HG03159 (cell line): ENCODE measurements around the gene TPPP.
"Not testable (repeated sequence)": the region's sequence is repeated elsewhere in the genome, so short reads cannot be mapped to it uniquely, and the experiment has no call there.

Experiments used
- ATAC-seq: cut with Tn5 transposase; IDR thresholded peaks from one replicate; pipeline ENCODE4 v1.9.1; 2021; ENCODE audit warnings: mild to moderate bottlenecking, moderate library complexity; ENCODE audit not compliant: unreplicated experiment

Gene TPPP

GRCh38 chr5:628351-629205, 64.6 kb downstream of the TPPP start:
- not testable (repeated sequence) for ATAC-seq

GRCh38 chr5:627840-628239, 65.3 kb downstream of the TPPP start:
- ATAC-seq: no peak

GRCh38 chr5:626850-627249, 66.3 kb downstream of the TPPP start:
- no peak for ATAC-seq

- ATAC-seq: no peak
These were observed 67.6 kb downstream of the TPPP start for GRCh38 chr5:625516-625915.

GRCh38 chr5:624951-625230, 68.3 kb downstream of the TPPP start:
- no peak for ATAC-seq

GRCh38 chr5:624118-624950, 68.8 kb downstream of the TPPP start:
- ATAC-seq: no peak

GRCh38 chr5:623531-623930, 69.6 kb downstream of the TPPP start:
- no peak for ATAC-seq

GRCh38 chr5:622946-623522, 70.1 kb downstream of the TPPP start:
- no peak for ATAC-seq

- ATAC-seq: no peak
These were observed 70.8 kb downstream of the TPPP start for GRCh38 chr5:622359-622758.

- no peak for ATAC-seq
These were observed 71.8 kb downstream of the TPPP start for GRCh38 chr5:621341-621761.

GRCh38 chr5:620586-621180, 72.5 kb downstream of the TPPP start:
- no peak for ATAC-seq

- no peak for ATAC-seq
These were observed 73.0 kb downstream of the TPPP start for GRCh38 chr5:620152-620551.

- ATAC-seq: no peak
These were observed 73.7 kb downstream of the TPPP start for GRCh38 chr5:619444-619843.

- ATAC-seq: no peak
These were observed 74.7 kb downstream of the TPPP start for GRCh38 chr5:618450-618849.

GRCh38 chr5:617896-618295, 75.3 kb downstream of the TPPP start:
- no peak for ATAC-seq

- no peak for ATAC-seq
These were observed 76.6 kb downstream of the TPPP start for GRCh38 chr5:616484-617039.

GRCh38 chr5:612498-613424, 80.4 kb downstream of the TPPP start:
- ATAC-seq: peak; percentile 28

GRCh38 chr5:611731-612486, 81.2 kb downstream of the TPPP start, which contains the start of gene CEP72:
CEP72 (plus strand) TSS chr5:612340; CDS start chr5:612362, 22 bp downstream.
- peak; percentile 83 for ATAC-seq
